CD4-positive, alpha-beta T cell (primary cell): Measurements from ENCODE around the gene DDX31. TPM values are rescaled to one million over a fixed set of nuclear protein-coding genes. Genes with fewer than 3 reads are reported as not detected.

ENCODE experiments used
- ATAC-seq: fragments of 200-7000 bp; cut with Tn5 transposase; one replicate; pipeline ENCODE4 v1.10.0; 2022; ENCODE audit warnings: mild to moderate bottlenecking; ENCODE audit not compliant: poor library complexity
- CTCF ChIA-PET: fragments of 350-600 bp; sonication (Branson Sonifier 250); formaldehyde crosslinking; loops from one replicate; lab custom pipeline; 2021; ENCODE audit warnings: antibody characterized with exemption, inconsistent platforms; lab: Charles Lee
- POLR2A ChIA-PET: fragments of 350-600 bp; sonication (Branson Sonifier 250); formaldehyde crosslinking; loops from one replicate; lab custom pipeline; 2021; ENCODE audit warnings: antibody characterized with exemption, inconsistent platforms; lab: Charles Lee
- DNase-seq, 14 experiments: peaks; one replicate each; pipeline ENCODE4 v3.0.0-alpha.2; 2013 to 2020; ENCODE audit warnings: mixed read lengths in 2 of 14
- H3K27ac ChIP-seq, 2 donors: one replicate each; pipeline versions ENCODE4 v1.5.1 to v1.7.0; 2013; ENCODE audit warnings: low read length in 2 of 2, low read depth in 1 of 2, mild to moderate bottlenecking in 1 of 2
- H3K27me3 ChIP-seq, 2 experiments: 1 replicate in 1 of 2; 2 replicates in 1 of 2; pipeline versions ENCODE4 v1.6.1 to v1.7.0; 2013; ENCODE audit warnings: low read length in 2 of 2, control low read depth in 1 of 2, mild to moderate bottlenecking in 1 of 2, moderate library complexity in 1 of 2; ENCODE audit not compliant: insufficient read depth in 2 of 2, control insufficient read depth in 1 of 2
- H3K36me3 ChIP-seq: one replicate; pipeline ENCODE4 v1.6.1; 2013; ENCODE audit warnings: low read length, control low read depth; ENCODE audit not compliant: insufficient read depth
- H3K4me1 ChIP-seq: one replicate; pipeline ENCODE4 v1.6.1; 2013; ENCODE audit warnings: low read length, control low read depth; ENCODE audit not compliant: insufficient read depth
- H3K4me3 ChIP-seq: one replicate; pipeline ENCODE4 v1.5.1; 2013; ENCODE audit warnings: mild to moderate bottlenecking, low read length, moderate library complexity
- H3K9me3 ChIP-seq, 2 experiments: 1 replicate in 1 of 2; 2 replicates in 1 of 2; pipeline versions ENCODE4 v1.6.1 to v1.7.0; 2013; ENCODE audit warnings: low read length in 2 of 2, mild to moderate bottlenecking in 2 of 2, control low read depth in 1 of 2, moderate library complexity in 1 of 2; ENCODE audit not compliant: control insufficient read depth in 1 of 2, insufficient read depth in 1 of 2
- H3K27ac Mint-ChIP-seq: one replicate; pipeline ENCODE4 v1.8.0; 2020; ENCODE audit warnings: mixed read lengths
- H3K27me3 Mint-ChIP-seq: one replicate; pipeline ENCODE4 v1.8.0; 2021; ENCODE audit warnings: mixed read lengths
- H3K36me3 Mint-ChIP-seq: one replicate; pipeline ENCODE4 v1.8.0; 2021; ENCODE audit warnings: low read depth, mixed read lengths
- H3K4me1 Mint-ChIP-seq: one replicate; pipeline ENCODE4 v1.8.0; 2021; ENCODE audit warnings: low read depth, mixed read lengths
- H3K4me3 Mint-ChIP-seq: one replicate; pipeline ENCODE4 v1.8.0; 2020; ENCODE audit warnings: mild to moderate bottlenecking, mixed read lengths
- H3K9me3 Mint-ChIP-seq: one replicate; pipeline ENCODE4 v1.8.0; 2020; ENCODE audit warnings: mixed read lengths
- CTCF ChIP-seq: fragments of 200-600 bp; IDR thresholded peaks from one replicate; pipeline ENCODE4 v1.8.0; 2022; ENCODE audit warnings: antibody characterized with exemption, mild to moderate bottlenecking
- intact Hi-C, 2 experiments: fragments of 100-400 bp; cut with DNase I in 1 of 2; cut with micrococcal nuclease in 1 of 2; formaldehyde crosslinking; loops; one replicate each; pipeline versions ENCODE4 v1.15.1 to v1.9.0; 2023 to 2025; cut with DNase I, micrococcal nuclease
- total RNA-seq, 174 experiments: library from RNA in 2 of 174; stranded (reverse) in 2 of 174; gene quantifications; one replicate each; pipeline ENCODE4 v1.2.3 and lab custom pipeline; 2021 to 2026

Gene DDX31
- total RNA-seq, 2 experiments from 2014 or later, result 11.0 to 11.3 TPM

DNA sequence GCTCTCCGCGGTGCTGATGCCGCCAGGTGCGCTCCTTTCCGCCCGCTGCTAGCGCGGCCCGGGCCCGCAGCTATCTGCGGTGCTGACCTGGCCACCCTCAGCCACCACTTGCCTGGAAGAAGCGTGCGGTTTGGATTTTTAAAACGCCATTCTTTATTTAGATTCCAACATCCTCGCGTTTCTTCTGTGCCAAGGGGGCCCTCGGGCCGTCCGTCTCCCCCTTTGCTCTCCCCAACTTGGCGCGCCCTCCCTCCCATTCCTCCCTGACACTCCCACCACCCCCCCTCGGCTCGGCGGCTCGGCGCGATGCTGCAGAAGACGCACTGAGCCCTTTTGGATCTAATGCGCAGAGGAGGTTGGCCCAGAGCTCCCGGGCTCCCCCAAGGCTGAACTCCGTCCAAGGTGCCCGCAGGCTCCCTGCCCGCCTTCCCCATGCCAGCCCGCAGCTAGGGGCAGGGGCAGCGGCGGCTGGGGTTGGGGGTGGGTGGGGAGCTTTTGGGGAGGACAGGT, 87.5 kb downstream of the DDX31 start, which contains the start of gene BARHL1:
BARHL1 (plus strand) TSS at position 331 of the 510 bp plus-strand sequence. CDS start 192 bp downstream, outside the sequence.
- DNase-seq, result no peak
- Mint-ChIP-seq H3K27ac (peak within 1 kb of the TSS; percentile 66), H3K9me3 (no peaks in the 10 kb centered on the region), H3K4me1 (peaks cover 12% of the 10 kb centered on the region), H3K36me3 (no peaks in the 10 kb centered on the region), H3K4me3 (peak within 1 kb of the TSS; percentile 82), H3K27me3 (peaks cover 83% of the 10 kb centered on the region)
- intact Hi-C loops, result loop anchor here (2.0 kb wide), 2 partner anchors 172 to 174 kb away; partner anchors contain the start of gene CFAP77 (in 1 of the 2)
- ATAC-seq, result no peak
- Histone ChIP-seq H3K4me3 (peak within 1 kb of the TSS; percentile 22), H3K4me1 (peaks cover 18% of the 10 kb centered on the region), H3K27ac (no peak within 1 kb of the TSS), H3K36me3 (no peaks in the 10 kb centered on the region), H3K27me3 (peaks cover 86 to 92% of the 10 kb centered on the region in 2 experiments), H3K9me3 (peaks cover 3 to 68% of the 10 kb centered on the region in 2 experiments)
- ChIA-PET CTCF (no interaction called here), POLR2A (no interaction called here)
- no peak for TF ChIP-seq CTCF

GRCh38 chr9:132579427-132579798, 90.4 kb downstream of the DDX31 start:
- CTCF ChIA-PET, result no interaction called here
- H3K36me3 ChIP-seq, result no peaks in the 10 kb centered on the region
- DNase-seq, result no peak
- Mint-ChIP-seq H3K27ac (no peak overlapping the region), H3K36me3 (no peaks in the 10 kb centered on the region), H3K4me3 (no peak overlapping the region), H3K9me3 (no peaks in the 10 kb centered on the region), H3K27me3 (peaks cover 83% of the 10 kb centered on the region), H3K4me1 (peaks cover 12% of the 10 kb centered on the region)
- peaks cover 78 to 91% of the 10 kb centered on the region in 2 experiments for H3K27me3 ChIP-seq
- no peak overlapping the region for H3K27ac ChIP-seq
- ATAC-seq, result no peak
- H3K4me3 ChIP-seq, result no peak overlapping the region
- TF ChIP-seq CTCF, result no peak
- intact Hi-C loops, result no loop called here
- peaks cover 17% of the 10 kb centered on the region for H3K4me1 ChIP-seq
- POLR2A ChIA-PET, result no interaction called here
- H3K9me3 ChIP-seq, result peaks cover 0 to 46% of the 10 kb centered on the region in 2 experiments

DNA sequence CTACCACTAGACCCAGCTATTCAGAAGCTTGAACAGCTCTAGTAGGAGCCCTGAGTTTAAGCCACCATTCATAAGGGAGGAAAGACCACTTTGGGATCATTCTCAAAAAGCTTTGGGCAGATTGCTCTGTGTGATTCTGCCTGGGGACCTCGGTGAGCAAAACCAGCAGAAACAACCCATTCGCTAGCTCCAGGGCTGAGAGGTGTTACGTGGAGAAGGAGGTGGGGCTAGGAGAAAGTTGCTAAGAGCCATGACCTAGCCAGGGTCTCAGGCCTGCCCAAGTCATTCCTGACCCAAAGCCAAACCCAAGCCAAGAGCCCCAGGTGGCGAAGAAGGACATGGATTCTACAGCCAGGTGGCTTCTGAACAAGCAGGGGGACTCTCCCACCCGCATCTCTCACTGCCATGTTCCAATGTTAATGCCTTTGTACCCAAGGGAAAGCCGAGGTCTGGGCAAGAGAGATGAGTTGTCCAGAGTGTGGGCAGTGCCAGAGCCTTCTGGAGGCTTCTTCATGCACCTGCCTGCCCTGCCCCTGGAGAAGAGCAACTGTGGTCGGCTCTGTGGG, 91.3 kb downstream of the DDX31 start:
- no peak for DNase-seq
- intact Hi-C loops, result no loop called here
- Histone ChIP-seq H3K27me3 (peaks cover 73 to 85% of the 10 kb centered on the region in 2 experiments), H3K36me3 (no peaks in the 10 kb centered on the region), H3K4me3 (no peak overlapping the region), H3K9me3 (peaks cover 0 to 42% of the 10 kb centered on the region in 2 experiments), H3K27ac (no peak overlapping the region), H3K4me1 (peaks cover 17% of the 10 kb centered on the region)
- Mint-ChIP-seq H3K27ac (no peak overlapping the region), H3K4me3 (no peak overlapping the region), H3K36me3 (no peaks in the 10 kb centered on the region), H3K4me1 (peaks cover 12% of the 10 kb centered on the region), H3K27me3 (peaks cover 78% of the 10 kb centered on the region), H3K9me3 (no peaks in the 10 kb centered on the region)
- ChIA-PET CTCF (no interaction called here), POLR2A (no interaction called here)
- no peak for TF ChIP-seq CTCF
- ATAC-seq, result no peak
